ENCODE data around the gene SLC45A3.

- TF ChIP-seq CTCF (tag by site-specific recombination; IDR thresholded peaks at IDR 0.05), result no peak
- TF ChIP-seq KLF1 (tag by site-specific recombination; IDR thresholded peaks at IDR 0.05), result no peak
- TF ChIP-seq SCRT2 (tag by site-specific recombination; IDR thresholded peaks at IDR 0.05), result no peak
- TF ChIP-seq REST (tag by site-specific recombination; IDR thresholded peaks at IDR 0.05), result no peak
Observed at GRCh38 chr1:205616563-205617293, 63.6 kb downstream of the SLC45A3 start.
